Measurements from ENCODE around the gene SLCO4A1.

Gene SLCO4A1

GRCh38 chr20:62642051-62642665 lies at the start of gene SLCO4A1:
Gene SLCO4A1, plus strand, starts transcription at chr20:62642503. Its CDS starts 13,952 bp downstream, at chr20:62656455.
- DNase-seq, result peak; percentile 72

GRCh38 chr20:62592506-62593177 lies 49.7 kb upstream of the SLCO4A1 start:
- DNase-seq, result no peak

- DNase-seq, result no peak
Measured at GRCh38 chr20:62593616-62594015, 48.7 kb upstream of the SLCO4A1 start.

- no peak for DNase-seq
Measured at GRCh38 chr20:62595069-62595468, 47.2 kb upstream of the SLCO4A1 start.

- no peak for DNase-seq
Measured at GRCh38 chr20:62595491-62595890, 46.8 kb upstream of the SLCO4A1 start.

GRCh38 chr20:62596486-62596885 lies 45.8 kb upstream of the SLCO4A1 start:
- no peak for DNase-seq

GRCh38 chr20:62596921-62597320 lies 45.4 kb upstream of the SLCO4A1 start:
- DNase-seq, result no peak

GRCh38 chr20:62597416-62598115 lies 44.7 kb upstream of the SLCO4A1 start:
- no peak for DNase-seq

GRCh38 chr20:62598761-62599194 lies 43.5 kb upstream of the SLCO4A1 start:
- DNase-seq, result no peak

GRCh38 chr20:62599216-62600110 lies 42.8 kb upstream of the SLCO4A1 start:
- no peak for DNase-seq

- no peak for DNase-seq
Measured at GRCh38 chr20:62601172-62601571, 41.1 kb upstream of the SLCO4A1 start.

GRCh38 chr20:62601714-62602113 lies 40.6 kb upstream of the SLCO4A1 start:
- no peak for DNase-seq

GRCh38 chr20:62602550-62602949 lies 39.8 kb upstream of the SLCO4A1 start:
- no peak for DNase-seq

- no peak for DNase-seq
Measured at GRCh38 chr20:62603021-62603906, 39.0 kb upstream of the SLCO4A1 start.

- no peak for DNase-seq
Measured at GRCh38 chr20:62603907-62604785, 38.2 kb upstream of the SLCO4A1 start.

GRCh38 chr20:62604796-62605195 lies 37.5 kb upstream of the SLCO4A1 start:
- no peak for DNase-seq

GRCh38 chr20:62605236-62605943 lies 36.9 kb upstream of the SLCO4A1 start:
- DNase-seq, result no peak

GRCh38 chr20:62606016-62606415 lies 36.3 kb upstream of the SLCO4A1 start:
- no peak for DNase-seq

GRCh38 chr20:62606551-62607201 lies 35.6 kb upstream of the SLCO4A1 start:
- no peak for DNase-seq

Measured in NCI-H446 treated with DMSO at 0.1 percent for 48 hours (cell line).